ELF-1 (cell line): ENCODE results near the gene ANKRD44.
A peak's percentile ranks its signal among the peaks of the same experiment; 100 is the strongest.

Experiments used
- DNase-seq: peaks from one replicate; pipeline ENCODE4 v3.0.0-alpha.2; 2016; ENCODE audit warnings: low read depth, low spot score

The ANKRD44 gene

GRCh38 chr2:197145471-197146056, 165.0 kb downstream of the ANKRD44 start:
- no peak for DNase-seq

- DNase-seq, result no peak
These were observed 166.4 kb downstream of the ANKRD44 start for GRCh38 chr2:197144183-197144582.

- no peak for DNase-seq
These were observed 168.7 kb downstream of the ANKRD44 start for GRCh38 chr2:197141702-197142473.

GRCh38 chr2:197140045-197140444, 170.5 kb downstream of the ANKRD44 start:
- DNase-seq, result no peak

- DNase-seq, result no peak
These were observed 172.1 kb downstream of the ANKRD44 start for GRCh38 chr2:197138506-197138905.

- DNase-seq, result no peak
These were observed 172.6 kb downstream of the ANKRD44 start for GRCh38 chr2:197137826-197138477.

GRCh38 chr2:197137231-197137630, 173.3 kb downstream of the ANKRD44 start:
- DNase-seq, result no peak

GRCh38 chr2:197136452-197136851, 174.1 kb downstream of the ANKRD44 start:
- DNase-seq, result no peak

GRCh38 chr2:197135806-197136205, 174.8 kb downstream of the ANKRD44 start:
- DNase-seq, result peak; percentile 3

- no peak for DNase-seq
These were observed 176.4 kb downstream of the ANKRD44 start for GRCh38 chr2:197134206-197134605.

GRCh38 chr2:197131558-197131855, 179.1 kb downstream of the ANKRD44 start:
- no peak for DNase-seq

GRCh38 chr2:197130318-197130717, 180.3 kb downstream of the ANKRD44 start:
- no peak for DNase-seq

GRCh38 chr2:197128897-197129296, 181.7 kb downstream of the ANKRD44 start:
- no peak for DNase-seq

GRCh38 chr2:197128126-197128525, 182.5 kb downstream of the ANKRD44 start:
- no peak for DNase-seq

GRCh38 chr2:197126630-197127352, 183.8 kb downstream of the ANKRD44 start:
- no peak for DNase-seq

- DNase-seq, result no peak
These were observed 185.8 kb downstream of the ANKRD44 start for GRCh38 chr2:197124639-197125390.

- no peak for DNase-seq
These were observed 187.8 kb downstream of the ANKRD44 start for GRCh38 chr2:197122821-197123220.

- no peak for DNase-seq
These were observed 188.7 kb downstream of the ANKRD44 start for GRCh38 chr2:197121756-197122385.

GRCh38 chr2:197121255-197121654, 189.3 kb downstream of the ANKRD44 start:
- no peak for DNase-seq

- no peak for DNase-seq
These were observed 194.2 kb downstream of the ANKRD44 start for GRCh38 chr2:197116306-197116879.

- DNase-seq, result no peak
These were observed 195.3 kb downstream of the ANKRD44 start for GRCh38 chr2:197115325-197115724.
